Measurements from ENCODE around the gene LY6G5B. TPM values are rescaled to one million over a fixed set of nuclear protein-coding genes. Genes with fewer than 3 reads are reported as not detected.

LY6G5B gene
- total and polyA plus RNA-seq, 9 donors = 8.5 to 28.4 (median 13.1) TPM

DNA sequence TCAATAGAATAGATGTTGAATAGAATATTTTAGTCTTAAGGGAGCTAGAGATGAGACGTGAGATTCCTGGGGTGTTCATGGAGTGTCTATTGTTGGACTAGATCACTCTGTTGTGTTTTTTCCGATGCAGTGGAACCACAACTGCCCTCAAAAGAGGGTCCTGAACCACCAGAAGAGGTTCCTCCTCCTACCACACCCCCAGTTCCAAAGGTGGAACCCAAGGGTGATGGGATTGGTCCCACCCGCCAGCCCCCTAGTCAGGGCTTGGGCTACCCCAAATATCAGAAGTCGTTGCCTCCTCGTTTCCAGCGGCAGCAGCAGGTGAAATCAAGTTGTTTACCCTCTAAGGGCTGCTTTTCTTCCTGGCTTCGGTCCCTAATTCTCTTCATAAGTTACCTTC lies 40.8 kb upstream of the LY6G5B start:
- intact Hi-C loops (cut with DNase I) = no loop called here
- no peak overlapping the region for H3K27ac ChIP-seq
- H3K36me3 ChIP-seq = no peaks in the 10 kb centered on the region
- DNase-seq = no peak
- WGBS, 3 donors = 78 to 87% (median 85%) methylated on average over 7 of the region's 7 CpGs
- no peak overlapping the region for H3K4me3 ChIP-seq
- TF ChIP-seq POLR2A (IDR thresholded peaks at IDR 0.05) (no peak), EP300 (IDR thresholded peaks at IDR 0.05) (no peak)
- TF ChIP-seq, protein P1, sequence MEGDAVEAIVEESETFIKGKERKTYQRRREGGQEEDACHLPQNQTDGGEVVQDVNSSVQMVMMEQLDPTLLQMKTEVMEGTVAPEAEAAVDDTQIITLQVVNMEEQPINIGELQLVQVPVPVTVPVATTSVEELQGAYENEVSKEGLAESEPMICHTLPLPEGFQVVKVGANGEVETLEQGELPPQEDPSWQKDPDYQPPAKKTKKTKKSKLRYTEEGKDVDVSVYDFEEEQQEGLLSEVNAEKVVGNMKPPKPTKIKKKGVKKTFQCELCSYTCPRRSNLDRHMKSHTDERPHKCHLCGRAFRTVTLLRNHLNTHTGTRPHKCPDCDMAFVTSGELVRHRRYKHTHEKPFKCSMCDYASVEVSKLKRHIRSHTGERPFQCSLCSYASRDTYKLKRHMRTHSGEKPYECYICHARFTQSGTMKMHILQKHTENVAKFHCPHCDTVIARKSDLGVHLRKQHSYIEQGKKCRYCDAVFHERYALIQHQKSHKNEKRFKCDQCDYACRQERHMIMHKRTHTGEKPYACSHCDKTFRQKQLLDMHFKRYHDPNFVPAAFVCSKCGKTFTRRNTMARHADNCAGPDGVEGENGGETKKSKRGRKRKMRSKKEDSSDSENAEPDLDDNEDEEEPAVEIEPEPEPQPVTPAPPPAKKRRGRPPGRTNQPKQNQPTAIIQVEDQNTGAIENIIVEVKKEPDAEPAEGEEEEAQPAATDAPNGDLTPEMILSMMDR (IDR thresholded peaks at IDR 0.05) = no peak
- H3K9me3 ChIP-seq = no peaks in the 10 kb centered on the region
- H3K4me1 ChIP-seq (ENCODE audit: insufficient read depth) = no peaks in the 10 kb centered on the region
- no peaks in the 10 kb centered on the region for H3K27me3 ChIP-seq

DNA sequence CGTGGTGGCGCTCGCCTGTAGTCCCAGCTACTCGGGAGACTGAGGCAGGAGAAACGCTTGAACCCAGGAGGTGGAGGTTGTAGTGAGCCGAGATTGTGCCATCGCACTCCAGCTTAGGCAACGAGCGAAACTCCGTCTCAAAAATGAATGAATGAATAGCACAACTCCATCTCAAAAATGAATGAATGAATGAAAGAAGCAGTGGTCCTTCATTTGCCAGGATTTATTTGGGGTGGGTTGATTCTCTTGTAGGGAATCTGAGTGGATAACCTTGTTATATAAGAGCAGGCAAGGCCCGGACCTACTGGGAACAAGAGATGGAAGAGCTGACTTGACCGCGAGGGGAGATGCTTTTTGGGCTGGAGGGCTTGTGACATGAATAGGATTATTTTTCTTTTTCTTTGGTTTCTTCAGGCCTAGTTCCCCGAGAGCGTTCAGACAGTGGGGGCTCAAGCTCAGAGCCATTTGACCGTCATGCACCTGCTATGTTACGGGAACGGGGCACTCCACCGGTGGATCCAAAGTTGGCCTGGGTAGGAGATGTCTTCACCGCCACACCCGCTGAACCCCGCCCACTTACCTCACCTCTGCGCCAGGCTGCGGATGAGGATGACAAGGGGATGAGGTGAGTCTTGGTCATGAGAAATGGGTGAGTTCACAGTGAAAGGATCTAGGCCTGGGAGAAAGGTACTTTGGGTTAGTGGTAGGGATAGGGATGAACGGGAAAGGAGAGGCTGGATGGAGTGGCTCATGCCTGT lies 39.4 kb upstream of the LY6G5B start:
- H3K27me3 ChIP-seq = no peaks in the 10 kb centered on the region
- intact Hi-C loops (cut with DNase I) = no loop called here
- no peak overlapping the region for H3K4me3 ChIP-seq
- no peak for DNase-seq
- H3K27ac ChIP-seq = no peak overlapping the region
- TF ChIP-seq, protein P1 (IDR thresholded peaks at IDR 0.05) = no peak
- TF ChIP-seq EP300 (IDR thresholded peaks at IDR 0.05) = no peak
- no peak for TF ChIP-seq POLR2A (IDR thresholded peaks at IDR 0.05)
- H3K9me3 ChIP-seq = no peaks in the 10 kb centered on the region
- no peaks in the 10 kb centered on the region for H3K4me1 ChIP-seq (ENCODE audit: insufficient read depth)
- H3K36me3 ChIP-seq = peaks cover 3% of the 10 kb centered on the region
- 87 to 90% (median 87%) methylated on average over 25 of the region's 25 CpGs for whole genome bisulfite sequencing, 3 donors

DNA sequence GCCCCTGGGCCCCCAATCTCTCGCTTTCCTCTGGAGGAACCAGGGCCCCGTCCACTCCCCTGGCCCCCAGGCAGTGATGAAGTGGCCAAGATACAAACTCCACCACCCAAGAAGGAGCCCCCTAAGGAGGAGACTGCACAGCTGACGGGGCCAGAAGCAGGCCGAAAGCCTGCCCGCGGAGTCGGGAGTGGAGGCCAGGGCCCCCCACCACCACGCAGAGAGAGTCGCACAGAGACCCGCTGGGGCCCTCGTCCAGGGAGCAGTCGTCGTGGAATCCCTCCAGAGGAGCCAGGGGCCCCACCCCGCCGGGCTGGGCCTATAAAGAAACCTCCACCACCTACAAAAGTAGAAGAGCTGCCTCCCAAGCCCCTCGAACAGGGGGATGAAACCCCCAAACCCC lies 38.6 kb upstream of the LY6G5B start:
- H3K4me3 ChIP-seq = no peak overlapping the region
- DNase-seq = no peak
- no peaks in the 10 kb centered on the region for H3K27me3 ChIP-seq
- H3K4me1 ChIP-seq (ENCODE audit: insufficient read depth) = no peaks in the 10 kb centered on the region
- intact Hi-C loops (cut with DNase I) = no loop called here
- peaks cover 3% of the 10 kb centered on the region for H3K36me3 ChIP-seq
- 71 to 78% (median 72%) methylated on average over 14 to 16 of the region's 16 CpGs for WGBS, 3 donors
- H3K9me3 ChIP-seq = no peaks in the 10 kb centered on the region
- TF ChIP-seq, protein P1 (IDR thresholded peaks at IDR 0.05) = no peak
- TF ChIP-seq EP300 (IDR thresholded peaks at IDR 0.05) = no peak
- no peak overlapping the region for H3K27ac ChIP-seq

DNA sequence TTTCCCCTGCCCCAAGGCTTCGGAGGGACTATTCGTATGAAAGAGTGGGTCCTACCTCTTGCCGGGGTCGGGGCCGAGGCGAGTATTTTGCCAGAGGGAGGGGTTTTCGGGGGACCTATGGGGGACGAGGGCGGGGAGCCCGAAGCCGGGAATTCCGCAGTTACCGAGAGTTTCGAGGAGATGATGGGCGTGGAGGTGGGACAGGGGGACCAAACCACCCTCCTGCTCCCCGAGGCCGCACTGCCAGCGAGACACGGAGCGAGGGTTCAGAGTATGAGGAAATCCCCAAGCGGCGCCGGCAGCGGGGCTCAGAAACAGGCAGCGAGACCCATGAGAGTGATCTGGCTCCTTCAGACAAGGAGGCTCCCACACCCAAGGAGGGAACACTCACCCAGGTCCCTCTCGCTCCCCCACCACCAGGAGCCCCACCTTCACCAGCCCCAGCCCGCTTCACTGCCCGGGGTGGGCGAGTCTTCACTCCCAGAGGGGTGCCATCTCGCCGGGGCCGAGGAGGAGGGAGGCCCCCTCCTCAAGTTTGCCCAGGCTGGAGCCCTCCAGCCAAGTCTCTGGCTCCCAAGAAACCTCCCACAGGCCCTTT lies 38.0 kb upstream of the LY6G5B start:
- no peak for DNase-seq
- Histone ChIP-seq H3K4me3 (no peak overlapping the region), H3K36me3 (peaks cover 3% of the 10 kb centered on the region), H3K27ac (no peak overlapping the region), H3K4me1 (ENCODE audit: insufficient read depth) (no peaks in the 10 kb centered on the region), H3K27me3 (no peaks in the 10 kb centered on the region), H3K9me3 (no peaks in the 10 kb centered on the region)
- WGBS, 3 donors = 79 to 81% (median 81%) methylated on average over 31 to 32 of the region's 32 CpGs
- no peak for TF ChIP-seq EP300 (IDR thresholded peaks at IDR 0.05)
- TF ChIP-seq POLR2A (IDR thresholded peaks at IDR 0.05) = no peak
- TF ChIP-seq, protein P1 (IDR thresholded peaks at IDR 0.05) = no peak
- intact Hi-C loops (cut with DNase I) = no loop called here

All from ovary (tissue), 9 donors.